Activated T-cell treated with anti-CD3 and anti-CD28 coated beads, Interleukin-2, amount 50 U/mL, for 1 hour (primary cell): Measurements from ENCODE around the gene PLCB2.

Experiments
- DNase-seq: peaks from one replicate; pipeline ENCODE4 v3.0.0-alpha.2; 2020

Gene PLCB2

GRCh38 chr15:40282869-40283614, 24.7 kb downstream of the PLCB2 start, which contains the start of gene ANKRD63:
TSS of gene ANKRD63 (minus strand) at chr15:40283064. CDS start at chr15:40282586, 478 bp downstream.
- peak; percentile 61 for DNase-seq

- DNase-seq: peak; percentile 73
These were observed 25.4 kb downstream of the PLCB2 start for GRCh38 chr15:40282147-40282868.

- no peak for DNase-seq
These were observed 26.0 kb downstream of the PLCB2 start for GRCh38 chr15:40281801-40282146.

GRCh38 chr15:40281057-40281800, 26.5 kb downstream of the PLCB2 start:
- DNase-seq: no peak

GRCh38 chr15:40280260-40281056, 27.3 kb downstream of the PLCB2 start:
- no peak for DNase-seq

GRCh38 chr15:40279437-40280141, 28.1 kb downstream of the PLCB2 start:
- peak; percentile 76 for DNase-seq

- DNase-seq: no peak
These were observed 29.7 kb downstream of the PLCB2 start for GRCh38 chr15:40278026-40278425.

- DNase-seq: no peak
These were observed 30.3 kb downstream of the PLCB2 start for GRCh38 chr15:40277471-40277870.

GRCh38 chr15:40276927-40277326, 30.8 kb downstream of the PLCB2 start:
- DNase-seq: no peak

GRCh38 chr15:40275954-40276353, 31.8 kb downstream of the PLCB2 start:
- no peak for DNase-seq

- DNase-seq: no peak
These were observed 32.2 kb downstream of the PLCB2 start for GRCh38 chr15:40275523-40275922.

GRCh38 chr15:40274350-40275274, 33.1 kb downstream of the PLCB2 start:
- peak; percentile 91 for DNase-seq

GRCh38 chr15:40273428-40273827, 34.3 kb downstream of the PLCB2 start:
- DNase-seq: no peak

GRCh38 chr15:40272485-40273056, 35.2 kb downstream of the PLCB2 start:
- DNase-seq: no peak

GRCh38 chr15:40271685-40272484, 35.9 kb downstream of the PLCB2 start:
- DNase-seq: no peak

GRCh38 chr15:40270246-40270995, 37.3 kb downstream of the PLCB2 start:
- no peak for DNase-seq

- DNase-seq: no peak
These were observed 38.1 kb downstream of the PLCB2 start for GRCh38 chr15:40269604-40270003.

GRCh38 chr15:40267670-40268069, 40.1 kb downstream of the PLCB2 start:
- no peak for DNase-seq

- DNase-seq: no peak
These were observed 40.9 kb downstream of the PLCB2 start for GRCh38 chr15:40266828-40267304.
